Fibroblast of peridontal ligament (primary cell): ENCODE measurements around the gene SCGB3A1.

Experiments
- DNase-seq: peaks from one replicate; pipeline ENCODE4 v3.0.0-alpha.2; 2010; ENCODE audit errors: extremely low read depth

Gene SCGB3A1, protein sequence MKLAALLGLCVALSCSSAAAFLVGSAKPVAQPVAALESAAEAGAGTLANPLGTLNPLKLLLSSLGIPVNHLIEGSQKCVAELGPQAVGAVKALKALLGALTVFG

DNA sequence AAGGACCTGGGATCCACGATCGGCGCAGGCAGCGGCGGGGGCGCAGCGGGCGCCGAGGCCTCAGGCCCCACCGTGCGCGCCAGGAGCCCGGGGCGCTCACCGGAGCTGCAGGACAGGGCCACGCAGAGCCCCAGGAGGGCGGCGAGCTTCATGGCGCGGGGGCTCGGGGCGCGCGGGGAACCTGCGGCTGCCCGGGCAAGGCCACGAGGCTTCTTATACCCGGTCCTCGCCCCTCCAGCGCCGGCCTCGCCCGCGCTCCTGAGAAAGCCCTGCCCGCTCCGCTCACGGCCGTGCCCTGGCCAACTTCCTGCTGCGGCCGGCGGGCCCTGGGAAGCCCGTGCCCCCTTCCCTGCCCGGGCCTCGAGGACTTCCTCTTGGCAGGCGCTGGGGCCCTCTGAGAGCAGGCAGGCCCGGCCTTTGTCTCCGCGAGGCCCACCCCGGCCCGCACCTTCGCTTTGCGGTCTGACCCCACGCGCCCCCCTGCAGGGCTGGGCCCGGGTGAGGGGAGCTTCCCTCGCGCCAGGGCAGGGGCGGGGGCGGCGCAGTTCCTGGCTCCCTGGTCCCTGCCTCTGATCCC is at the start of gene SCGB3A1:
TSS of gene SCGB3A1 (minus strand) at position 189 of the 577 bp plus-strand sequence. CDS start at position 152, 37 bp downstream.
- DNase-seq = no peak

DNA sequence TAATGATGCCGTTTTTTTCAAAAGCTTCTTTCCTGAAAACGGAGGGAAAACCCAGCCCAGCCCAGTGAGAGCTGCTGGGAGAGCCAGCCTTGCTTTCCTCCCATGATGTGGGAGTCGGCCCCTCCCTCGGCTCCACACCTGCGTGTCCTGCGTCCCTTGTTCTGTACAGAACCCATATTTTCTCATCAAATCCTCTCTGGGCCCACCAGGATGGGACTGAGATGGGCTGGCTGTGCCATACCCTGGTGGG is 49.2 kb upstream of the SCGB3A1 start:
- no peak for DNase-seq

DNA sequence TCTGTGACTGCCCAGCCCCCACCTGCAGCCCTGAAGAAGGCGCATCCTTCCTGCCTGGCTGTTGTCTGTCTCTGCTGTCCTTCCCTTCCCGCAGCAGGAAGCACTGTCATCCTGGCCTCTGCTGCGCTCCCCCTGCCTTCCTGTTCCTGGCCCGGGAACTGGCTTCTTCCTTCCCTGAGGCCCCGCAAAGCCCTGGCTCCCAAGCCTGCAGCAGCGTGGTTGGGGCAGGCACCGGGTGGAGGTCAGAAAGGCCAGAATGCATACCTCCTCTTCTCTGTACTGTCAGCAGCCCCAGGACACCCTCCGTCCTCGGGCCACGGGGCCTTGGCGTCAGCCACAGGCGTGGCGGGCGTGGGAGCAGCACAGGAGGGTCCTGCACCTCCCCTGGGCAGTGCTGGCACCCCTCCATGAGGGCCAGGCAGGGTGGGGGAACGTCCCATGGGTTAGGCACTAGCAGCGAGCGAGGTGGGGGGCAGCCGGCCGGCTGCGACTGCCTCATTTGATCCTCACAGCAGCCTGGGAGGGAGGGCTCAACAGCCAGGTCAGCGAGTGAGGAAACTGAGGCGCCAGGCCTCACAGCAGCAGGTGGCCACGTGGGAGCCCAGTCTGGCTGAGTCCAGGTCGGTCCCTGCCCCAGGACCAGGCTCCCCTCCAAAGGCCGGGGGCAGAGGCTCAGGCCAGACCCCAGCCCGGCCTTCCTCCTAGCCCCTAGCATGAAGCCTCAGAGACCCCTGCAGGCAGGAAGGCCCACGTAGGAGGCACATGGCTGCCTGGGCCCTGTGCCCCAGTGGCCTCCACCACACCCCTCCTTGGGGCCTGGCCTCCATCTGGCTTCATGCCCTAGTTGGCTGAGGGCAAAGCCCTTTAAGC is 48.7 kb upstream of the SCGB3A1 start:
- DNase-seq = no peak

DNA sequence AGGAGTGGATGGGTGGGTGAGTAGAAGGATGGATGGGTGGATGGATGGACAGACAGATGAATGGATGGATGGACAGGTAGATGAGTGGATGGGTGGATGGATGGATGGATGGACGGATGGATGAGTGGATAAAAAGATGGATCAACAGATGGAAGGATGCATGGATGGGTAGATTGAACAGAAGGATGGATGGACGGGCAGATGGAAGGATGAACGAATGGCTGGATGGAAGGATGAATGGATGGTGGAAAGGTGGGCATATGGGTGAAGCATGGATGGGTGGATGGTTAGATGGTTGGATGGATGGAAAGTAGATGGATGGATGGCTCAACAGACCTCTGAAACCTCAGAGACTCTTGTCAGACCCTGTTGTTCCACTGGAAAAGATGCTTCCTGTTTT is 48.0 kb upstream of the SCGB3A1 start:
- DNase-seq = no peak

DNA sequence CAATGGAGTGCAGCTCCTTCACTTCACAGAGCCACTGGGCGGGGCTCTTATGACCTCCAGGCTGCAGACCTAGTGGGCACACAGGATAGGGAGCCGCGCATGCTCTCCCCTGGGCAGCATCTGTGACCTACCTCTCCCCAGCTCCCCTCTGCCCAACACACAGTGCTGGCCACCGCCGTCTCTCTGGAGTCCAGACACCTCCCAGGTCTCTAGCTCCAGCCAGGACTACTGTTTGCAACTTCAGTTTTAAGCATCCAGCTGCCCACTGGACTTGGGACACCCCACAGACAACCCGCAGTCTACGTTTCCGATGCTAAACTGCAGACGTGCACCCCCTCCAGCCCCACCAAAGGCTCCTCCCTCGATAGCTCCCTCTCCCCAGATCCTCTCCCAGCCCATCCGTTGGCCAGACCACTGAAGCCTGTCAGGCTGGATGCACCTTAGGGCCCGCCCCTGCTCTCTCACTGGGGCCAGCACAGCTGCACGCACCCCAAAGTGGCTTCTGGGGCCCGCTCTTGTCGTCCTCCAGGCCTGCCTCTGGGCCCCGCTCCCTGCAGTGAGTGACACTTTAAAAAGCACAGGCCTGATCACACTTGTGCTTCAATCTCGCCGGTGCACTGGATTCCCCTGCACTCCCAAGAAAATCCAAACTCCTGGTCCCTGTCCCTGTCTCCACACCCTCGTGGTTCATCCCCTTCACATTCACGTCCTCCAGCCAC is 46.8 kb upstream of the SCGB3A1 start:
- DNase-seq = no peak

DNA sequence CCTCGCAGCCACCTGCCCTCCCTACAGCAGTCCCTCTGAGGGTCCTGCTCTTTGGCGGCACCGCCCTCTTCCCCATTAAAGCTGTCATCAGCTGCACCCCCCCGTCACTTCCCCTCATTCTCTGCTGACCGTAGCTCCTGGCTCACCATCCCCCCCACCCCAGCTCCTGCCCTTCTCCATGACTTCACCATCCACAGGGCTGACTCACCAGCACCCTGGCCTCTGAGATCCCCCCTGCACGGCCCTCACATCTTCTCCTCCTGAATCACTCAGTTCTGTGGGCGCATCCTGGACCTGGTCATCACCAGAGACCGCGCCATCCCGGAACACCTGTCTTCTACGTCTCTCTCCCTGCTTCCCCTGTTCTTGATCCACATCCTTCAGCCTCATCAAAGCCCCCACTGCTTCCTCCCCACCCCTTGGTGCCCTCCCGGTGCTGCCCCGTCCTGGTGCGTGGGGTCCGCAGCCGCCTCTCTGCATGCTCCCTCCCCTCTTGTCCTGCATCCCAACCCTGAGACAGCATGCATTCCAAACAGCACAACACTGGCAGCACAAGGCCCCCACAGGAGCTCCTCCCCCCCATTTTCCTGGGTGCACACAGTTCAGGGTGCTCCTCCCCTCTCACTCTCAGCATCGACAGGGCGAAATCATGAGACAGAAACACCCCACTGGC is 45.2 kb upstream of the SCGB3A1 start:
- no peak for DNase-seq

DNA sequence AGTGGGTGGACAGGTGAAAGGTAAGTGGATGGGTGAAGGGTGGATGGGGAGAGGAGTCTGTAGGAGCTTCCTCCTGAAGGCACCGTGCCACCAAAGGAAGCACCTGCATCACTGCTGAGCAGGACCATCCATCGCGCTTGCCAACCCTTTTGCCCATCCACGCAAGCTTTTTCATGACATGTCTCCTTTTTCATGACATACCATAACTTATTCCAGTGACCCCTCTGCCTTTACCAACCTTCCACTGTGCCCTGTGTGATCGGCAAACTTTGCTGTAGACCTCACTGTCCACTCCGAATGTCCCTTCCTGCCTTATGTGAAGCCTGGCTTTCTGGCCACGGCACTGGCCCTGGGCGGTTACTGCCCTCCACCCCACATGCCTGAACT is 44.7 kb upstream of the SCGB3A1 start:
- DNase-seq = no peak

DNA sequence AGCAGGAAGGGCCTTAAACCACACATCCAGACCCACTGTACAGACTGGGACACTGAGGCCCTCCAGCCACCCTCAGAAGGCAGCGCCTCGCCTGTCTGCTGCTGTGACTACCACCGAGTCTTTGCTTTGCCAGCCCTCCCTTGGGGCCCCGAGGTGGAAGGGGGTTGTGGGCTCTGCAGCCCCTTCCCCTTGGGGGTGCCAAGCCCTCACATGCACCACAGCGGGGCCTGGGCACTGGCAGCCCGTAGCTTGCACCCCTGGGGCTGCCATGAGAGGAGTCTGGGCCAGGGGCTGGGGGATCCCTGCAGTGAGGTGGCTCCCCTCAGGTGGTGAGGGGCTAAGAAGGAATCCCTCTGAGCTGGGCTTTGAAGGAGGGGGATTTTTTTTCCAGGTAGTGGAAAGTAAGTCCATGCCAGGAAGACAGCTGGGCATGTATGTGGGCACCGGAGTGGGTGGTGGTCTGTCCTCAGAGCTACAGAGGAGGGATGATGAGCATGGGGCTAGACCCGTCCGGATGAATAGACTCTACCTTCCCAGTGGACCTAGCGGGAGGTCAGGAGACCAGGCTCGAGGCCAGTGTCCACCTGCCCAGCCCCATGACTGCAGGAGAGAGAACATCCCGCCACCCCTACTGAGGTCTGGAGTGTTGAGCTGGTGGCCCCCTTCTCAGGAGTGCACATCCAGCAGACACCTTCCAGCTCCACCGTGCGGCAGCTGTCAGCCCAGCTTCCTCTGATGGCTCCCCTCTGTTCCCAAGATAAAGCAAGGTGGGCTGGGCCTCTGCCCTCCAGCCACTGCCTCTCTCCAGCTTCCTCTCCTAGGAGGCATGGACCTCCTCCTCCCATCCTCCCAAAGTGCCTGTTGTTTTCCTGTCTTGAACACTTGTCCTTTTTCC is 42.2 kb upstream of the SCGB3A1 start:
- no peak for DNase-seq

DNA sequence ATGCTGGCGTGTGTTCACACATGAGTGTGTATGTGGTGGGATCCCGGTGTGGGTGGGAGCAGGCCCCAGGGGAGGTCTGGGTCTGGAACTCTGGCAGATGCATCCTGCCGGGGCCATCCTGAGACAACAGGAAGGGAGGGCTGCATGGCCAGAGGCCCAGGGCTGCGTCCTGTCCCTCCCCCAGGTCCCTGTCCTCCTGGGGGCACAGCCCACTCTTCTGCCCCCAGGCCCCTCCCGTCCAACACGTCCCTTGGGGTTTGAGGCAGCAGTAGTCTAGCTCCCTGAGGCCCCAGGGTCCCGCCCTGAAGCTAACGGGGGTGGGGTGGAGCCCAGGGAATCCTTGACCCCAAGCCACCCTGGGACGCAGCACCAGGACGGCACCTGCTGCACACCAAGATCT is 41.5 kb upstream of the SCGB3A1 start:
- no peak for DNase-seq

DNA sequence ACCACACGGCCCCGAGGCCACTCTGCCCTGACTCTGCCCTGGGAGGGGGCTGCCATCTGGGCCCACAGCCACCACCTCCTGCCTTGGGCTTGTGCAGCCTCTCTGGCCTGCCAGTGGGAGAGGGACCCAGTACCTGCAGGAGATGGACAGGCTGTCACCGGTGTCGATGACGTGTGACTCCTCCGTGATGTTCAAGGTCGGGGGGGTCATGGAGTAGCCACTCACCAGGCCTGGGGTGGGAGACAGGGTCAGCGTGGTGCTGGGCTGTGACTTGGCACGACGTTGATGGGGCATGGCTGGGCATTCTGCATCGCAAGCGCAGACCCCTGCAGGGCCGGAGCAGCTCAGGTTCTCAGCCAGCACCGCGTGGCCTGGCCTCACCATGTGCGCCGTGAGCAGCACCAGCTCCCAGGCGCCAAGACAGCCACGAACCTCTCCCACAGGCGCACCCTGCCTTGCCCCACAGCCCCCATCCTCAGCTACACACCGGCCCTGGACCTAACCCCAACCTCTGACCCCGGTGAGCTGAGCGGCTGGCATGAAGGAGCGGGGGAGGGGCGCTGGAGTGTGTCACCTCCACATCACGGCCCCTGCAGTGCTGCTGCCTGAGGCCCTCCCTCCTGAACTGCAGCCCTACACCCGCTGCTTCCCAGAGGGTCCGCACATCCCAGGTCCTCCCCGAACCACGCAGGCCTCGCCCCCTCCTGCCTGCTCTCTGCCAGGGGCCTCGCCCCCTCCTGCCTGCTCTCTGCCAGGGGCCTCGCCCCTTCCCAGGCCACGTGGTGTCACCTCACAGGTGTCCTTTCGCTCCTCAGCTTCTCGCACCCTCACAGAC is 40.5 kb upstream of the SCGB3A1 start:
- no peak for DNase-seq

DNA sequence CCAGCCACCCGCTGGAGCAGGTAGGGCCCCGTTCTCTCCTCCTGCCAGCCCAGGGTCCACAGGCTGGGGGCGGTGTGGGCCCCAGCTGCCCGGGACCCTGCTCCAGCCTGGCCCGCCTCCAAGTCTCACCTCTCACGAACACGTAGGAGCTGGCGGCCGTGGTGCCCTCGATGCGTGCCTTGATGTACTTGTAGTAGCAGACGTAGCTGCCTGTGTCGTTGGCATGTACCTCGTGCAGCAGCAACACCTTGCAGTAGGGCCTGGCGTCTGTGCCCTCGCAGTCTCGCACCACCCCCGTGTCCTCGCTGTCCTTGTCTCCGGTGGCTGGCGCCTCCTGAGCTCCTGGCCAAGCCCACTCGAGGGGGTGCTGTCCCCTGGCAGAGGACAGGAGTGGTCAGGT is 39.1 kb upstream of the SCGB3A1 start:
- no peak for DNase-seq

DNA sequence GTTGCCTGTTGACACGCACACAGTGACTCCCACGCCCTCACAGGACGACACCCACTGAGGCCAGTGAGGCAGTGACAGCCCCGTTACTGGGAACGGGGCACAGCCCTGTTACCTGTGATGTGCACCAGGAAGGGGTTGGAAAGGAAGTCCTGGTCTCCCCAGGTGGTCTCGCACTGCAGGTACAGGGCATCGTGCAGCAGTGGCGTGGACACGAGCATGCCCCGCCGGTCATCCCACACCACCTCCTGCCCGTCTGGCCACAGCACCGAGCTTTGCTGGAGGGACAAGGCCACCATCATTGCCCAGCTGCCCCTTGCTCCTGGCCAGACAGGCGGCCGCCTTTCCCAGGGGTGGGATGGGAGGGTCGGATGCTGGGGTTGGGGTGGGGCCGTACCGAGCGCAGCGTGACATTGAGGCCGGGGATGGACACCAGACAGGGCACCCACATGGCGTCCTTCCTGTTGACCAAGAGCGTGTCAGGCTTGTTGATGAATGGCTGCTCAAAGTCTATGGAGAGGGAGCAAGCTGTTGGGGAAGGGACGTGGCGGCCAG is 38.6 kb upstream of the SCGB3A1 start:
- DNase-seq = no peak

DNA sequence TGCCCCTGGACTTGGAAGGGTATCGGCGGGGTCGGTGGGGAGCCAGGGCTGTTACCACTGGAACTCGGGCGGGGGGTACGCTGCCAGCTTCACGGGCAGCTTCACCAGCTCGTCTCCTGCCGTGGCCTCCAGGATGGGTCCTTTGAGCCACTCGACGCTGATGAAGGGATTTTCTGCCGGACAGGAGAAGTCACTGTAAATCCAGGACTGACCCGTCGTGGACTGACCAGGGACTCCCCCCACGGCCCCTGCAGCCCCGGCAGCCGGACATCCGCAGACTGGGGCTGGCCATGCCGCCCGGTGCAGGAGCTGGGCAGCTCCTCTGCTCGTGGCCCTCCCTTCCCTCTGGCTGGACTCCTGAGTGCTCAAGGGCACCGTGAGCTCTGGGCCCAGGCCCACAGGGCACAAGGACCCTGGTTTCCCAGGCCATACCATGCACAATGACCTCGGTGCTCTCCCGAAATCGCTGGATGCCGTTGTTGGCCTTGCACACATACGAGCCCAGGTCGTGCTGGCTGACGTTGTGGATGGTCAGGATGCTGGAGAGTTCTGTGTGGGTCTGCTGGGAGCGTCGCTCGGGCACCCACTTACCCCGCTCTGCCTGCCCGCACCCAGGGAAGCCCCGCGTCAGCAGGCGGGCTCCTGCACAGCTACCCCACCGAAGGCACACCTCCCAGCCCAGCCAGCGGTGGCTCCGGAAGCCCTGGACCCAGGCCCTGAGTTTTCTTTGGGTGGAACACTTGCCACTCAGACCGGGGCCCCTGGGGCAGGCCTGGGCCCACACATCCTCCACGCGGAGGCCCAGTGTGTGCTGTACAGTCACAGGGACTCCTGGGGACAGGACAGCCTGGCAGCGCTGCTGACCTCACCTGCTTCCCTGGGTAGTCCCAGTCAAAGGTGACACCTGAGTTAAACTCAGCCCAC is 37.8 kb upstream of the SCGB3A1 start:
- DNase-seq = no peak

DNA sequence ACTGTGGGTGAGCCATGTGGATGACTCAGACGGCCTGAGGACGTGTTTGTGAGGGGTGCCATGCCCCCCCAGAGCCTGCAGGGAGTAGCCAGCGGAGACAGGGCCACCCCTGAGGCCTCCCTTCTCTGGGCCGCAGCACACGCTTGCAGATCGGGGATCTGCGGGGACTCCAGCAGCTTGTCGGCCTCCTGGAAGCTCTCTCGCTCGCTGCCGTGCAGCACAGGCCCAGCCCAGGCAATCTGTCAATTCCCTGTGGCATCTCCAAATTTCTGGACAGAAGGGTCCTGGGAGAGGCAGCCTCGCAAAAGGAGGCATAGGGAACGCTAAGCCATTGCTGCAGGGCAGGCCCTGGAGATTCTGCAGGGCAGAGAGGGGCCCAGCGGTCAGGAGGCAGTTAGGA is 36.9 kb upstream of the SCGB3A1 start:
- no peak for DNase-seq

DNA sequence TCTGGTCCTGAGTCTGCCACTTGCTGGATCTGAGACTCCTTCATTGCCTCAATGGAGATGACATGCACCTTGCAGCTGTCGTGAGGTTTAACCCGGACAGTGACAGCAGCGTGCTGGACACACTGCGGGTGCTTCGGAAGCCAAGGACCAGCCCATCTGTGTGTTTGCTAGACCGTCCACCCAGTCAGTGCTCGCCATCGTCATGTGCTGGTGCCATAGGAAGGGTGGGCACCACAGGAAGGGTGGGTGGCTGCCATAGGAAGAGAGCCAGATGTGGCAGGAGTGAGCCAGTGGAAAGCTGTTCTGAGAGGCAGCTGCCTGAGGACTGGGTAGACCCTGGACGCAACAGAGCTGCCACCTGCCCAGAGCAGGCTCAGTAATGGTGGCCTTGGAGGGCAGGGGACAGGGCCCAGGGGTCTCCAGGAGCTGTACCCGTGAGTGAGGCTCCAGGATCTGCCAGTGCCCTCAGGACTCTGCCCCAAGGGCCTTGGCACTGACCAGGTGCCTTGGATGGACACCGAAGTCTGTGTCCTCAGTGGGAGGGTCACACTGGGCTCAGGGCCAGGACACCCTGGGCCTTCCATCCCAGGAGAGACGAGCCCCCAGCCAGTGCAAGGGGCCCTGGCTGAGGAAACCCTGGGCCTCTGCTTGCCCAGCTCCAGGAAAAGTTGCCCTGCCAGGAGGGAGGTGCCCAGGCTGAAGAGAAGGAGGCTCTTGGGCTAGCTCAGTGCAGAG is 36.3 kb upstream of the SCGB3A1 start:
- DNase-seq = no peak

DNA sequence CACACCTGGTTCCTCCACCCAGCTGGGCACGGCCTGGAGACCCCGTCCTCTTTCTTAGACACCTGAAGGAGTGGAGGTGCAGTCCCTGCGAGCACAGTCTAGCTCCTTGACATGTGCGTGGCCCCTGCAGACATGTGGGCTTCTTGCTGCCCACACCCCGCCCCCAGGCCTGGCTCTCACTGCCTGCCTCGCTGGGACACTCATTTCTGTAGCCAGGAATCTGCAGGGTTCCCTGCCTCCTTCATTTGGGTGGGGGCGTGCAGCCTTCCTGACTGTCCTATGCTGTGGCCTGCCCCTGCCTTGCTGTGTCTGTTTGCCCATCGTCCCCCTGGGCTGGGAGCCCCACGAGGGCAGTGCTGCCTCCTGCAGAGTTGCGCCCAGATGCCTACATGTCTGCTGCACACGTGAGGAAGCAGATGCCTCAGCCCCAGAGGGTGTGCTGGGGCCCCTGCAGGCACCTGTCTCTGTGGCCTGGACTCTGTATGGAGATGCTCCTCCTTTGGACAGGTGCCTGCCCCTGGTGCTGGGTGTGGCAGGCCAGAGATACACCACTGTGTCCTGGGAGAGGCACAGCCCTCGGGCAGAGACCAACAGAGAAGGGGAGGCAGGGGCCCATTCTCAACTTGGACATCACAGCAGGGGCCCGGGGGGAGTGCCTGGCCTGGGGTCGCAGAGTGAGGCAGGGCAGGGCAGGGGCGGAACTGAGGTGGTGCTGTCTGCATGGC is 35.5 kb upstream of the SCGB3A1 start:
- no peak for DNase-seq

DNA sequence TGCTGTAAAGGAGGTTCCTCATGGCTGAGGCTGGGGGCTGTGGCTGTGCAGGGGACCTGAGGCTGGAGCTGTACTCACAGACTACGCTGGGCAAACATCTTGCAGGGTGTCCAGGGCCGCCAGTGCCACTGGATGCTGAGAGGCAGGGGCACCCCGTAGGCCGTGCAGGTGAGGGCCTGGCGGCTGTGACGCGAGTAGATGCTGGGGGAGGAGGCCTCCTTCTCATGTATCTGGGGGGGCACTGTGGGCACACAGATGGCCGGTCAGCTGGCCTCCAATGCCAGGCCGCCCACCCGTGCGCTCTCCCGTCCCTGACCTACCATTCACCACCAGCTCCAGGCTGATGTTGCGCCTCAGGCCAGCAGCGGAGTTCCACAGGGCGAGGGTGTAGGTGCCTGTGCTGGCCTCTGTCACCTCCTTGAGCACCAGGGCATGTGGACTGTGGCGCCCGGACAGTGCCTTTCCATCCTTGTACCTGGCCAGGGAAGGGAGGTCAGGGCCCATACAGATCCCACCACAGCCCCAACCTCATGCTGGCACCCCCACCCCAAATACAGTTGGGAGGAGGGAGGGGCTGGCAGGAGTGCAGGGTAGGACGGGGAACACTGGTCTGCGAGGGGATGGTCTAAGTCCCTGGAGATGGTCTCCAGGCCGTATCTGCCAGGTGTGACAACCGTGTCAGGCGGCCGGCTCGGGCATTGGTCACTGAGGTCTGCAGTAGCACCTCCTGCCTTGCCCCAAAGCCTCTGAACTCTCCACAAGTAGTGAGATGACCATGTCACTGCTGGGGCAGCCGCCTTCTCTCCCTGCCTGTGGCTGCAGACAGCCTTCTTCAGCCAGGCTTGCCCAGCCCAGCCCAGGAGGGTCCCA is 34.7 kb upstream of the SCGB3A1 start:
- DNase-seq = no peak
